HG02852 (cell line): ENCODE measurements around the gene GXYLT1.
"Not testable (repeated sequence)": the region's sequence is repeated elsewhere in the genome, so short reads cannot be mapped to it uniquely, and the experiment has no call there.

Experiments used
- ATAC-seq: cut with Tn5 transposase; IDR thresholded peaks from one replicate; pipeline ENCODE4 v1.9.1; 2021; ENCODE audit warnings: mild to moderate bottlenecking, moderate library complexity; ENCODE audit not compliant: unreplicated experiment

Gene GXYLT1

GRCh38 chr12:42144408-42145196, at the start of gene GXYLT1:
Gene GXYLT1, minus strand, starts transcription at chr12:42144874. Its CDS starts 228 bp downstream, at chr12:42144646.
- peak; percentile 91 for ATAC-seq

GRCh38 chr12:42192686-42193085, 48.0 kb upstream of the GXYLT1 start:
- no peak for ATAC-seq

- no peak for ATAC-seq
These were observed 47.6 kb upstream of the GXYLT1 start for GRCh38 chr12:42192258-42192657.

- no peak for ATAC-seq
These were observed 45.7 kb upstream of the GXYLT1 start for GRCh38 chr12:42190376-42190775.

- ATAC-seq, result not testable (repeated sequence)
These were observed 43.6 kb upstream of the GXYLT1 start for GRCh38 chr12:42188275-42188674.

GRCh38 chr12:42187799-42188198, 43.1 kb upstream of the GXYLT1 start:
- no peak for ATAC-seq

GRCh38 chr12:42186793-42187192, 42.1 kb upstream of the GXYLT1 start:
- peak; percentile 52 for ATAC-seq

GRCh38 chr12:42182394-42182793, 37.7 kb upstream of the GXYLT1 start:
- ATAC-seq, result no peak

GRCh38 chr12:42180990-42181596, 36.4 kb upstream of the GXYLT1 start:
- ATAC-seq, result no peak

- no peak for ATAC-seq
These were observed 33.4 kb upstream of the GXYLT1 start for GRCh38 chr12:42178101-42178500.

- ATAC-seq, result no peak
These were observed 30.3 kb upstream of the GXYLT1 start for GRCh38 chr12:42174978-42175377.

- no peak for ATAC-seq
These were observed 29.4 kb upstream of the GXYLT1 start for GRCh38 chr12:42173961-42174521.

GRCh38 chr12:42172441-42173210, 28.0 kb upstream of the GXYLT1 start:
- ATAC-seq, result no peak

GRCh38 chr12:42167711-42168110, 23.0 kb upstream of the GXYLT1 start:
- no peak for ATAC-seq

GRCh38 chr12:42166501-42166900, 21.8 kb upstream of the GXYLT1 start:
- ATAC-seq, result no peak

- no peak for ATAC-seq
These were observed 19.2 kb upstream of the GXYLT1 start for GRCh38 chr12:42163913-42164312.

GRCh38 chr12:42162965-42163364, 18.3 kb upstream of the GXYLT1 start:
- no peak for ATAC-seq

GRCh38 chr12:42162193-42162592, 17.5 kb upstream of the GXYLT1 start:
- no peak for ATAC-seq

- ATAC-seq, result no peak
These were observed 16.9 kb upstream of the GXYLT1 start for GRCh38 chr12:42161529-42161928.

- ATAC-seq, result no peak
These were observed 11.6 kb upstream of the GXYLT1 start for GRCh38 chr12:42156232-42156631.

- ATAC-seq, result no peak
These were observed 1.0 kb upstream of the GXYLT1 start for GRCh38 chr12:42145552-42146215.
